ENCODE data around the gene POMP. TPM values are rescaled to one million over a fixed set of nuclear protein-coding genes. Genes with fewer than 3 reads are reported as not detected.
A peak's percentile ranks its signal among the peaks of the same experiment; 100 is the strongest.

POMP gene
- total RNA-seq, 6 experiments from 2014 or later, result 31.8 to 60.6 (median 50.2) TPM

DNA sequence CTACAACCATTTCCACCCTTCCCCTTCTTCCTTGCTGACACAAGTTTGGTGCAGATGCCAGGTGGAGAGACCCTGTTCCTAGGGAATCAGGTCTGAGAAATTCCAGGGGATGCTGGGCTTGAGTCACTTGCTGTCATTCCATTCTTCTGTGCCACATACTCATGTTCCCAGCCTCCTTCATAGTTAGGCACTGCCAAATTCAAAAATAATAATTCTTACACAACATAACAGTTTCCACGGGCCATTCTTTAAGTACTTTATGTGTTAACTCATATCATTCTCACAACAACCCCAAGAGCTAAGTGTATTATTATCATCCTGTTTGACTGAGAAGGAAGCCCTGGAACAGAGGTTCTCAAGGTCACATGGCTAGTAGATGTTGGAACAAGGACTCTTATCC is 27.1 kb upstream of the POMP start:
- intact Hi-C loops (cut with DNase I), result no loop called here
- peaks cover 0 to 2% (median 0%) of the 10 kb centered on the region in 4 donors for H3K4me1 ChIP-seq
- ATAC-seq (no peak), DNase-seq (no peak)
- no peaks in the 10 kb centered on the region for H3K36me3 ChIP-seq
- TF ChIP-seq, protein P1, sequence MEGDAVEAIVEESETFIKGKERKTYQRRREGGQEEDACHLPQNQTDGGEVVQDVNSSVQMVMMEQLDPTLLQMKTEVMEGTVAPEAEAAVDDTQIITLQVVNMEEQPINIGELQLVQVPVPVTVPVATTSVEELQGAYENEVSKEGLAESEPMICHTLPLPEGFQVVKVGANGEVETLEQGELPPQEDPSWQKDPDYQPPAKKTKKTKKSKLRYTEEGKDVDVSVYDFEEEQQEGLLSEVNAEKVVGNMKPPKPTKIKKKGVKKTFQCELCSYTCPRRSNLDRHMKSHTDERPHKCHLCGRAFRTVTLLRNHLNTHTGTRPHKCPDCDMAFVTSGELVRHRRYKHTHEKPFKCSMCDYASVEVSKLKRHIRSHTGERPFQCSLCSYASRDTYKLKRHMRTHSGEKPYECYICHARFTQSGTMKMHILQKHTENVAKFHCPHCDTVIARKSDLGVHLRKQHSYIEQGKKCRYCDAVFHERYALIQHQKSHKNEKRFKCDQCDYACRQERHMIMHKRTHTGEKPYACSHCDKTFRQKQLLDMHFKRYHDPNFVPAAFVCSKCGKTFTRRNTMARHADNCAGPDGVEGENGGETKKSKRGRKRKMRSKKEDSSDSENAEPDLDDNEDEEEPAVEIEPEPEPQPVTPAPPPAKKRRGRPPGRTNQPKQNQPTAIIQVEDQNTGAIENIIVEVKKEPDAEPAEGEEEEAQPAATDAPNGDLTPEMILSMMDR (IDR thresholded peaks at IDR 0.05), result no peak
- TF ChIP-seq POLR2A (IDR thresholded peaks at IDR 0.05), result no peak
- H3K27ac ChIP-seq, result no peak overlapping the region
- H3K9me3 ChIP-seq, result no peaks in the 10 kb centered on the region
- WGBS (ENCODE audit: insufficient coverage, low coverage, low lambda C conversion rate, missing lambda C conversion rate), result 43% methylated on average over 1 of the region's 1 CpG
- no peaks in the 10 kb centered on the region for H3K27me3 ChIP-seq
- no peak overlapping the region for H3K4me3 ChIP-seq

GRCh38 chr13:28636069-28636468 is 22.9 kb upstream of the POMP start:
- no peak for ATAC-seq
- H3K27ac ChIP-seq, result no peak overlapping the region
- H3K4me3 ChIP-seq, result no peak overlapping the region
- TF ChIP-seq POLR2A (IDR thresholded peaks at IDR 0.05), result no peak
- TF ChIP-seq, protein P1 (IDR thresholded peaks at IDR 0.05), result no peak
- H3K4me1 ChIP-seq, result peaks cover 0 to 9% (median 2%) of the 10 kb centered on the region in 4 donors
- no peaks in the 10 kb centered on the region for H3K27me3 ChIP-seq
- intact Hi-C loops (cut with DNase I), result no loop called here
- 0% methylated on average over 1 of the region's 1 CpG for WGBS (ENCODE audit: insufficient coverage, low coverage, low lambda C conversion rate, missing lambda C conversion rate)
- no peaks in the 10 kb centered on the region for H3K9me3 ChIP-seq
- no peak for DNase-seq
- H3K36me3 ChIP-seq, result no peaks in the 10 kb centered on the region

- TF ChIP-seq, protein P1 (IDR thresholded peaks at IDR 0.05), result peak; percentile 74 to 78 (median 76)
- no peak for TF ChIP-seq POLR2A (IDR thresholded peaks at IDR 0.05)
- peaks cover 0 to 9% (median 2%) of the 10 kb centered on the region in 4 donors for H3K4me1 ChIP-seq
- no peaks in the 10 kb centered on the region for H3K9me3 ChIP-seq
- H3K27me3 ChIP-seq, result no peaks in the 10 kb centered on the region
- DNase-seq (peak in 1 of 3 donors; percentile 39), ATAC-seq (peak; percentile 86 to 90 (median 88))
- intact Hi-C loops (cut with DNase I), result no loop called here
- H3K4me3 ChIP-seq, result no peak overlapping the region
- no peak overlapping the region for H3K27ac ChIP-seq
- WGBS (ENCODE audit: insufficient coverage, low coverage, low lambda C conversion rate, missing lambda C conversion rate), result 19% methylated on average over 10 of the region's 10 CpGs
- no peaks in the 10 kb centered on the region for H3K36me3 ChIP-seq
Observed at GRCh38 chr13:28636677-28637317, 22.1 kb upstream of the POMP start.

- H3K36me3 ChIP-seq, result no peaks in the 10 kb centered on the region
- ATAC-seq, result peak; percentile 49 to 58 (median 54)
- 36% methylated on average over 3 of the region's 3 CpGs for WGBS (ENCODE audit: insufficient coverage, low coverage, low lambda C conversion rate, missing lambda C conversion rate)
- TF ChIP-seq POLR2A (IDR thresholded peaks at IDR 0.05), result no peak
- TF ChIP-seq, protein P1 (IDR thresholded peaks at IDR 0.05), result no peak
- H3K4me1 ChIP-seq, result peaks cover 0 to 9% (median 2%) of the 10 kb centered on the region in 4 donors
- no peak for DNase-seq
- intact Hi-C loops (cut with DNase I), result no loop called here
- H3K9me3 ChIP-seq, result no peaks in the 10 kb centered on the region
- no peak overlapping the region for H3K4me3 ChIP-seq
- no peaks in the 10 kb centered on the region for H3K27me3 ChIP-seq
- no peak overlapping the region for H3K27ac ChIP-seq
Observed at GRCh38 chr13:28637714-28638355, 21.1 kb upstream of the POMP start.

All from right lobe of liver (tissue), 6 donors.